Stimulated activated CD4-positive, alpha-beta T cell treated with anti-CD3 and anti-CD28 coated beads, TNF-alpha, amount 100 ng/mL, for 24 hours (primary cell): Measurements from ENCODE around the gene AGMO.

Experiments
- DNase-seq, 3 experiments: peaks; one replicate each; pipeline ENCODE4 v3.0.0-alpha.2; 2020; ENCODE audit warnings: low read depth in 3 of 3

AGMO gene

GRCh38 chr7:15236952-15237351, 324.9 kb downstream of the AGMO start:
- DNase-seq, result no peak

- no peak for DNase-seq
These were observed 327.4 kb downstream of the AGMO start for GRCh38 chr7:15234431-15234830.

GRCh38 chr7:15228831-15229230, 333.0 kb downstream of the AGMO start:
- DNase-seq, result no peak

GRCh38 chr7:15225981-15226380, 335.8 kb downstream of the AGMO start:
- no peak for DNase-seq

- no peak for DNase-seq
These were observed 342.1 kb downstream of the AGMO start for GRCh38 chr7:15219758-15220157.

GRCh38 chr7:15218261-15218660, 343.6 kb downstream of the AGMO start:
- DNase-seq, result no peak

- no peak for DNase-seq
These were observed 346.2 kb downstream of the AGMO start for GRCh38 chr7:15215616-15216015.

- DNase-seq, result no peak
These were observed 346.8 kb downstream of the AGMO start for GRCh38 chr7:15214976-15215375.

GRCh38 chr7:15213093-15213492, 348.7 kb downstream of the AGMO start:
- DNase-seq, result no peak

GRCh38 chr7:15209429-15209828, 352.4 kb downstream of the AGMO start:
- no peak for DNase-seq

GRCh38 chr7:15204421-15204820, 357.4 kb downstream of the AGMO start:
- DNase-seq, result no peak

- DNase-seq, result no peak
These were observed 362.3 kb downstream of the AGMO start for GRCh38 chr7:15199482-15199881.

- no peak for DNase-seq
These were observed 364.5 kb downstream of the AGMO start for GRCh38 chr7:15197042-15197977.

GRCh38 chr7:15178065-15178464, 383.8 kb downstream of the AGMO start:
- DNase-seq, result no peak

- DNase-seq, result no peak
These were observed 385.7 kb downstream of the AGMO start for GRCh38 chr7:15176089-15176488.

- DNase-seq, result no peak
These were observed 386.7 kb downstream of the AGMO start for GRCh38 chr7:15175152-15175551.

GRCh38 chr7:15174485-15174884, 387.3 kb downstream of the AGMO start:
- DNase-seq, result no peak

- no peak for DNase-seq
These were observed 393.3 kb downstream of the AGMO start for GRCh38 chr7:15168489-15168888.

- no peak for DNase-seq
These were observed 393.9 kb downstream of the AGMO start for GRCh38 chr7:15167912-15168311.

- no peak for DNase-seq
These were observed 395.2 kb downstream of the AGMO start for GRCh38 chr7:15166620-15167019.

- no peak for DNase-seq
These were observed 402.6 kb downstream of the AGMO start for GRCh38 chr7:15159261-15159660.

GRCh38 chr7:15158141-15158810, 403.5 kb downstream of the AGMO start:
- no peak for DNase-seq
